Loucy (cell line): ENCODE results near the gene CAPN11.

ENCODE experiments used
- EZH2phosphoT487 ChIP-seq: fragments of 200-600 bp; IDR thresholded peaks from 2 replicates; pipeline ENCODE4 v1.6.1; 2018; ENCODE audit warnings: antibody characterized with exemption, mild to moderate bottlenecking, moderate library complexity, borderline replicate concordance
- TF ChIP-seq, protein P1 (sequence below): fragments of 200-600 bp; sonication (generic); conservative IDR thresholded peaks from 2 replicates; pipeline ENCODE4 v1.5.1; 2014; ENCODE audit warnings: mild to moderate bottlenecking, antibody characterized with exemption, low read length

DNA sequence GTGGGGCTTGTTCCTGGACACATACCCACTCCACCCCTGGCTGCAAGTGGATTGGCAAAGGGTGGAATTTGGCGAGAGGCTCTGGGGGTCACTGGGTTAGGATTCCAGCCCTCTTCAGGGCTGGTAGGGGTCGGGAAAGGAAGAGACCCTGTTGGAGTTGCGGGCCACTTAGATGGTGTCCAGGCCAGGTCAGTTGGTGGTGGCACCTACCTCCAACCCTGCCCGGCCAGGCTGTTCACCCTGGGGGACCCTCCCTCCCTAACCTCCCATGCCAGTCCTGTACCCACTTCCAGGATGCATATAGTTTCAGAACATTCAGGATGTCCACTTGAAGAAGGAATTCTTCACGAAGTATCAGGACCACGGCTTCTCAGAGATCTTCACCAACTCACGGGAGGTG lies 21.0 kb downstream of the CAPN11 start:
- TF ChIP-seq, protein P1, sequence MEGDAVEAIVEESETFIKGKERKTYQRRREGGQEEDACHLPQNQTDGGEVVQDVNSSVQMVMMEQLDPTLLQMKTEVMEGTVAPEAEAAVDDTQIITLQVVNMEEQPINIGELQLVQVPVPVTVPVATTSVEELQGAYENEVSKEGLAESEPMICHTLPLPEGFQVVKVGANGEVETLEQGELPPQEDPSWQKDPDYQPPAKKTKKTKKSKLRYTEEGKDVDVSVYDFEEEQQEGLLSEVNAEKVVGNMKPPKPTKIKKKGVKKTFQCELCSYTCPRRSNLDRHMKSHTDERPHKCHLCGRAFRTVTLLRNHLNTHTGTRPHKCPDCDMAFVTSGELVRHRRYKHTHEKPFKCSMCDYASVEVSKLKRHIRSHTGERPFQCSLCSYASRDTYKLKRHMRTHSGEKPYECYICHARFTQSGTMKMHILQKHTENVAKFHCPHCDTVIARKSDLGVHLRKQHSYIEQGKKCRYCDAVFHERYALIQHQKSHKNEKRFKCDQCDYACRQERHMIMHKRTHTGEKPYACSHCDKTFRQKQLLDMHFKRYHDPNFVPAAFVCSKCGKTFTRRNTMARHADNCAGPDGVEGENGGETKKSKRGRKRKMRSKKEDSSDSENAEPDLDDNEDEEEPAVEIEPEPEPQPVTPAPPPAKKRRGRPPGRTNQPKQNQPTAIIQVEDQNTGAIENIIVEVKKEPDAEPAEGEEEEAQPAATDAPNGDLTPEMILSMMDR: no peak
- TF ChIP-seq EZH2phosphoT487: no peak
